GM12875 (cell line): ENCODE measurements around the gene LTO1.

Experiments
- H3K4me3 ChIP-seq: one replicate; pipeline ENCODE4 v1.5.1; 2011; ENCODE audit warnings: low read depth, low read length, control low read depth
- TF ChIP-seq, protein P1 (sequence below): IDR thresholded peaks from 2 replicates; pipeline ENCODE4 v1.5.1; 2011; ENCODE audit warnings: low read depth, mild to moderate bottlenecking, control low read depth, inconsistent platforms, low read length, moderate library complexity, borderline replicate concordance; ENCODE audit not compliant: insufficient read depth

Gene LTO1

GRCh38 chr11:69705351-69705811 is 30.2 kb upstream of the LTO1 start:
- TF ChIP-seq, protein P1, sequence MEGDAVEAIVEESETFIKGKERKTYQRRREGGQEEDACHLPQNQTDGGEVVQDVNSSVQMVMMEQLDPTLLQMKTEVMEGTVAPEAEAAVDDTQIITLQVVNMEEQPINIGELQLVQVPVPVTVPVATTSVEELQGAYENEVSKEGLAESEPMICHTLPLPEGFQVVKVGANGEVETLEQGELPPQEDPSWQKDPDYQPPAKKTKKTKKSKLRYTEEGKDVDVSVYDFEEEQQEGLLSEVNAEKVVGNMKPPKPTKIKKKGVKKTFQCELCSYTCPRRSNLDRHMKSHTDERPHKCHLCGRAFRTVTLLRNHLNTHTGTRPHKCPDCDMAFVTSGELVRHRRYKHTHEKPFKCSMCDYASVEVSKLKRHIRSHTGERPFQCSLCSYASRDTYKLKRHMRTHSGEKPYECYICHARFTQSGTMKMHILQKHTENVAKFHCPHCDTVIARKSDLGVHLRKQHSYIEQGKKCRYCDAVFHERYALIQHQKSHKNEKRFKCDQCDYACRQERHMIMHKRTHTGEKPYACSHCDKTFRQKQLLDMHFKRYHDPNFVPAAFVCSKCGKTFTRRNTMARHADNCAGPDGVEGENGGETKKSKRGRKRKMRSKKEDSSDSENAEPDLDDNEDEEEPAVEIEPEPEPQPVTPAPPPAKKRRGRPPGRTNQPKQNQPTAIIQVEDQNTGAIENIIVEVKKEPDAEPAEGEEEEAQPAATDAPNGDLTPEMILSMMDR, result no peak
- H3K4me3 ChIP-seq, result no peak overlapping the region

DNA sequence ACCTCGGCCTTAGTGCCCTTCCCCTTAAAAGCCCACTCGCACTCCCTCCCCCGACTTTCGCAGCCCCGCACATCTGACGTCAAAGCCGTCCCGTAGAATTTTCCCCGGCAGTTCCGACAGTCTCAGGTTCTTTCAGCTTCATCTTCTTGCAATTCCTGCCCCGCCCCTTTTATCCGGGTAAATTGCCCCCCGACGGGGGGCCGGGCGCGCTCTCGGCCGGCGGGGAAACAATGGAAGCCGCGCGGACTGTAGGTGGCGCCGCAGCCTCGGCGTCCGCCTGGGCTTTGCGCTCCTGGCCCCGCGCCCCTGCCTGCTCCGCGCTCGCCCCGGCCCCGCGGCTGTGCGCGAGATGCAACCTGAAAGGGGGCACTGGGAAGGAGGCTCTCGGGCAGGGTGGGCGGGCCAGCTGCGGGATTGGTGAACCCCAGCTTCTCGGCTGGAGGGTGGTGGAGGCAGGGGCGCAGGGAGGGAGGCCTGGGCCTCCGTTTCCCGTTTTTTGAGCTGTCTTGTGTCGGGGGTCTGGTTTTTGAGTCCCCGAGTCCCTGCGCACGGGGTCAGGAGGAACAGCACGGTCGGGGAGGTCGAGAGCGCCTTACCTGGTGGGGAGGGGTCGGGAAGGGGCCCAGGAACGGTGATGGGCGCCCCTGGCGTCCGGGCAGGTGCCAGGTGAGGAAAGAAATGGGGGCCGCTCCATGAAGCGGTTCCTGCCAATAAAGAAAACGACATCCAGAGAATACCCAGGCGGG is 29.5 kb upstream of the LTO1 start:
- TF ChIP-seq, protein P1, result peak; percentile 32; the same call in 1 of the 2 replicates

DNA sequence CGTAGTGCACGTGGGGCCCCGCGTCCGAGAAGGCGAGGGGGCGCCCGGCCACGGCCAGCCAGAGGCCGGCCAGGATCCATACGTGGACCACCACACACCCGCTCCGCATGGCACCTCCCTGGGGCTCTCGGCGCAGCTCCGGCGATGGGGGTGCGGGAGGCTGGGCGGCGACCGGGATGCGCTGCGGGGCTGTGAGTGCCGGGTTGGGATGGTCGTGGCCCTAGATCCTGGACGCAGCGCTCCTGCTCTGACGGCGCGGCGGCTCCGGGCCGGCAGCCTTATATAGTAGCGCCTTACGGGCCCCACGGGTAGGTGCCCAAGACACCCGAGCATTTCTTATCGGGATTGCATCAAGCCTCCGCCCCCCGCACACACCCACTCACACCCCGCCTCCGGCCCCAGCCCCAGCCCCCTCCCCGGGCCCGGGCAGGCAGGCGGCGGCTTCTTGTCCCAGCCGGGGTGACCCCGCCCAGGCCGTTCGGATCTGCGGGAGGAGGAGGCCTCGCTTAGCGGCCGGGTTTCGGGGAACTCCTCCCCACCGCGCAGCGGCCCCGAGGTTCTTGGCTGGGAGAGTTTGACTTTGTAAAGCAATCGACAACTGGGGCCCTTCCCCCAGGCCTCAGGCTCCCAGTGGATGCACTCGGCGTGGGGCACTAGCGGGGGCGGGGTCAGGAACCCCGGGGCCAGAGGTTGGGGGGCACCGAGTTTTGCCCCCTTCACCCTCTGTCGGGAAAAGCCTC is 28.8 kb upstream of the LTO1 start, which contains the start of gene FGF19:
Gene FGF19 (minus strand): TSS at position 255 of the 740 bp plus-strand sequence. CDS start 146 bp downstream, at position 109.
- no peak within 1 kb of the TSS for H3K4me3 ChIP-seq
- TF ChIP-seq, protein P1, result no peak

More for the DNA sequence above, 29.5 kb upstream of the LTO1 start:
- H3K4me3 ChIP-seq, result no peak overlapping the region

DNA sequence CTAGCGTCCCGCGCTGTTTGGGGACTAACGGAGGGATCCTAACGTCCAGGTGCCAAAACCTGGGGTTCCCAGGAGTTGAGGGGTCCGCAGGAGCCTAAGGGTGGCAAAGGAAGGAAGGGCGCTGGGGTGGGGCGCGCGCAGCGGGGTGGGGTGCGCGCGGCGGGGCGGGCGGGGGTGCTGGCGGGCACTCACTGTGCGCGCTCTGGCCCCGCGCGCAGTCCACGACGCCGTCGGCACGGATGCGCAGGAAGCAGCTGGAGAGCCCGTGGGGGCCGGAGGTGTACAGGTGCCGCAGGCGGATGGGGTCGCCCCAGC is 28.3 kb upstream of the LTO1 start:
- TF ChIP-seq, protein P1, result no peak
- H3K4me3 ChIP-seq, result no peak overlapping the region

GRCh38 chr11:69702769-69703452 is 27.8 kb upstream of the LTO1 start:
- no peak overlapping the region for H3K4me3 ChIP-seq
- TF ChIP-seq, protein P1, result no peak

GRCh38 chr11:69702239-69702691 is 27.1 kb upstream of the LTO1 start:
- no peak overlapping the region for H3K4me3 ChIP-seq

More at GRCh38 chr11:69702239-69702691, 27.1 kb upstream of the LTO1 start:
- TF ChIP-seq, protein P1, result no peak
